Pericardium fibroblast (primary cell): ENCODE measurements around the gene SAMD8. TPM values are rescaled to one million over a fixed set of nuclear protein-coding genes. Genes with fewer than 3 reads are reported as not detected.

Experiments used
- total RNA-seq: library from RNA; depleted of rRNA; stranded (reverse); fragments of >200 nt; gene quantifications from 2 replicates; pipeline ENCODE4 v1.2.3, GENCODE V29; 2015

The SAMD8 gene
- total RNA-seq: 16.2 and 17.6 TPM in 2 replicates

GRCh38 chr10:75111365-75111906, at the start of gene SAMD8:
Gene SAMD8, plus strand, starts transcription at chr10:75111656. Its CDS starts 38,873 bp downstream, at chr10:75150529.

GRCh38 chr10:75210282-75211006, 99.0 kb downstream of the SAMD8 start, which contains the start of gene VDAC2:
Gene VDAC2, plus strand, starts transcription at chr10:75210796. Its CDS starts 363 bp downstream, at chr10:75211159.

Other genes starting within 250 kb of the SAMD8 start
- 158 and 179 TPM in 2 replicates for gene VDAC2, start 99.1 kb downstream of the SAMD8 start, total RNA-seq
- 5.8 and 12.0 TPM in 2 replicates for gene COMTD1, start 124.3 kb downstream of the SAMD8 start, total RNA-seq